ENCODE measurements around the gene HEPN1.

Gene HEPN1

DNA sequence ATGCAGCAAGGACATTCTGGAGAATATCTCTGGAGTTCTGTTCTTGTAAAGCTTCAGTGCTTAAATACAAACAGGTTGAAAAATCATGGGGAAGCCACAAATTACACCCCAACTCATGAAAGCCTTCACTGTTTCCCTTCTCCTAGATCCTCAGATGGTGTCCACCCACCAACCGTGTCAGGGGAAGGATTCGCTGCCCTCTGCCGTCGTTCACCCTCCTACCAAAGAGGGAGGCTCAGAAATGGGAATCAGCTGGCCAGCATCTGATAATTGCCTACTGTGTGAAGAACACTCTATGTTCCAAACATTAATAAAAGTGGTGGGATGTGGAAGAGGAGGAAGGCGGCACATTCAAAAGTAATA is 24.2 kb downstream of the HEPN1 start (continued):
- TF ChIP-seq KLF9 (tag by site-specific recombination; IDR thresholded peaks at IDR 0.05; ENCODE audit: low read depth), result no peak
- TF ChIP-seq ZNF148 (tag by site-specific recombination; IDR thresholded peaks at IDR 0.05; ENCODE audit: borderline replicate concordance), result no peak
- TF ChIP-seq ZNF2 (tag by site-specific recombination; IDR thresholded peaks at IDR 0.05), result no peak
- TF ChIP-seq MEIS1 (CRISPR knock-in tag; IDR thresholded peaks at IDR 0.05; ENCODE audit: borderline replicate concordance), result no peak
- no peak for TF ChIP-seq ZNF10 (tag by site-specific recombination; IDR thresholded peaks at IDR 0.05)
- no peak for TF ChIP-seq ZNF768 (tag by site-specific recombination; IDR thresholded peaks at IDR 0.05)

DNA sequence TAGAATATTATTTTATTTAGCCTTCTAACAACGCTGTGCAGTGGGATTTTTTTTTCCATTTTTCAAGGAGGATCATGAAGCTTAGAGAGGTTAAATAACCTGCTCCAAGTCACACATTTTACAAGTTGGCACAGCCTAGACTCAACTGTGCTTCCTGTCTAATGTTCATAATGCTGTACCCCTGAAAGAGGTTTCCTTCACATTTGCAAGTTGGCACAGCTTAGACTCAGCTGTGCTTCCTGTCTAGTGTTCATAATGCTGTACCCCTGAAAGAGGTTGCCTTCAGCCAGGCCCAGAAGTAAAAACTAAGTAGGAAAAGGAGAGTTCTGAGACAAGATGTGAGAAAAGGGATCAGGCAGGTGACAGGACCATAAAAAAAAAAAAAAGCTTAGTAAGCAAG is 24.7 kb downstream of the HEPN1 start:
- H3K27ac ChIP-seq (ENCODE audit: extremely low read depth, low read depth, low read length), result no peak overlapping the region
- no peaks in the 10 kb centered on the region for H3K4me1 ChIP-seq (ENCODE audit: control insufficient read depth, insufficient read depth, low read length)
- no peak overlapping the region for H3K4me3 ChIP-seq (ENCODE audit: low read depth, low read length)
- no peaks in the 10 kb centered on the region for H3K36me3 ChIP-seq (ENCODE audit: control insufficient read depth in 2 of 2, insufficient read depth in 1 of 2, low read length in 2 of 2)
- ChIA-PET CTCF (interaction anchor here (0.7 to 0.8 kb wide), 2 partner anchors 9 to 67 kb away, joined by 3 read pairs; no protein-coding TSS in a partner anchor), POLR2A (interaction anchor here (0.6 kb wide), 1 partner anchor 129 kb away, joined by 4 read pairs; no protein-coding TSS in a partner anchor)
- H3K9me3 ChIP-seq (ENCODE audit: control insufficient read depth, insufficient read depth, low read depth, low read length), result no peaks in the 10 kb centered on the region
- TF ChIP-seq ZNF24 (tag by site-specific recombination; IDR thresholded peaks at IDR 0.05) (no peak), ZBTB49 (tag by site-specific recombination; IDR thresholded peaks at IDR 0.05; ENCODE audit: low read depth) (no peak), ZNF548 (tag by site-specific recombination; IDR thresholded peaks at IDR 0.05) (no peak), ZNF223 (tag by site-specific recombination; IDR thresholded peaks at IDR 0.05) (no peak), HOXA7 (CRISPR knock-in tag; IDR thresholded peaks at IDR 0.05; ENCODE audit: borderline replicate concordance) (no peak)
- TF ChIP-seq, protein P1, sequence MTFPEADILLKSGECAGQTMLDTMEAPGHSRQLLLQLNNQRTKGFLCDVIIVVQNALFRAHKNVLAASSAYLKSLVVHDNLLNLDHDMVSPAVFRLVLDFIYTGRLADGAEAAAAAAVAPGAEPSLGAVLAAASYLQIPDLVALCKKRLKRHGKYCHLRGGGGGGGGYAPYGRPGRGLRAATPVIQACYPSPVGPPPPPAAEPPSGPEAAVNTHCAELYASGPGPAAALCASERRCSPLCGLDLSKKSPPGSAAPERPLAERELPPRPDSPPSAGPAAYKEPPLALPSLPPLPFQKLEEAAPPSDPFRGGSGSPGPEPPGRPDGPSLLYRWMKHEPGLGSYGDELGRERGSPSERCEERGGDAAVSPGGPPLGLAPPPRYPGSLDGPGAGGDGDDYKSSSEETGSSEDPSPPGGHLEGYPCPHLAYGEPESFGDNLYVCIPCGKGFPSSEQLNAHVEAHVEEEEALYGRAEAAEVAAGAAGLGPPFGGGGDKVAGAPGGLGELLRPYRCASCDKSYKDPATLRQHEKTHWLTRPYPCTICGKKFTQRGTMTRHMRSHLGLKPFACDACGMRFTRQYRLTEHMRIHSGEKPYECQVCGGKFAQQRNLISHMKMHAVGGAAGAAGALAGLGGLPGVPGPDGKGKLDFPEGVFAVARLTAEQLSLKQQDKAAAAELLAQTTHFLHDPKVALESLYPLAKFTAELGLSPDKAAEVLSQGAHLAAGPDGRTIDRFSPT (tag by site-specific recombination; IDR thresholded peaks at IDR 0.05), result no peak

DNA sequence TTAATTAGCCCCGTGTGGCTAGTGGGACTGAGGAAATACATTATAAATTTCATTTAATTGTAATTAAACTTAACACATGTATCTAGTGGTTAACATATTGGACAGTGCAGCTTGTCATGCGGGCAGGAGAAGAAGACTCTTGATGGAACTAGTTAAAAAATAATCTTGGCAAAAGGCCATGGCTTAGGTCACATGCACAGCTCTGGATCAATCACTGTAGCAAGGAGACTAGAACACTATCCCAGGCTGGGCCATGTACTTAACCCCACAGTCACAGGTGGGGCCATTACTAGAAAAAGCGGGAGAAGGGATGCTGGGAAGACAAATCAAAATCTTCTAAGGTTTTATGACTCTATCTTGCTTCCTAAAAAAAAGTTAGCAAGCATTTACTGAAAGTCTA is 25.5 kb downstream of the HEPN1 start:
- Histone ChIP-seq H3K9me3 (ENCODE audit: control insufficient read depth, insufficient read depth, low read depth, low read length) (no peaks in the 10 kb centered on the region), H3K4me3 (ENCODE audit: low read depth, low read length) (no peak overlapping the region), H3K4me1 (ENCODE audit: control insufficient read depth, insufficient read depth, low read length) (no peaks in the 10 kb centered on the region), H3K36me3 (ENCODE audit: control insufficient read depth in 2 of 2, insufficient read depth in 1 of 2, low read length in 2 of 2) (no peaks in the 10 kb centered on the region), H3K27ac (ENCODE audit: extremely low read depth, low read depth, low read length) (no peak overlapping the region)
- POLR2A ChIA-PET, result interaction anchor here (0.6 kb wide), 1 partner anchor 130 kb away, joined by 4 read pairs; no protein-coding TSS in a partner anchor
- TF ChIP-seq YY1 (tag by site-specific recombination; IDR thresholded peaks at IDR 0.05) (no peak), ZNF843 (tag by site-specific recombination; IDR thresholded peaks at IDR 0.05) (no peak), SP2 (tag by site-specific recombination; IDR thresholded peaks at IDR 0.05) (no peak), ZNF24 (tag by site-specific recombination; IDR thresholded peaks at IDR 0.05) (no peak), AEBP2 (tag by site-specific recombination; IDR thresholded peaks at IDR 0.05; ENCODE audit: borderline replicate concordance) (no peak), ZNF624 (tag by site-specific recombination; IDR thresholded peaks at IDR 0.05) (no peak), ZNF571 (tag by site-specific recombination; IDR thresholded peaks at IDR 0.05) (no peak), ZNF184 (tag by site-specific recombination; IDR thresholded peaks at IDR 0.05) (no peak), ZNF692 (tag by site-specific recombination; IDR thresholded peaks at IDR 0.05) (no peak), ZBTB1 (tag by site-specific recombination; IDR thresholded peaks at IDR 0.05) (no peak), ZNF558 (tag by site-specific recombination; IDR thresholded peaks at IDR 0.05) (no peak), ZNF266 (tag by site-specific recombination; IDR thresholded peaks at IDR 0.05; ENCODE audit: low read depth) (no peak)
- CTCF ChIA-PET, result no interaction called here
